ENCODE results near the gene IL20RA. TPM values are rescaled to one million over a fixed set of nuclear protein-coding genes. Genes with fewer than 3 reads are reported as not detected.

Gene IL20RA
- total and polyA plus RNA-seq, 2 of the 8 experiments (the other 6 are each of a cell fraction or from before 2014, with no cell fraction given): 1.3 to 1.7 TPM

DNA sequence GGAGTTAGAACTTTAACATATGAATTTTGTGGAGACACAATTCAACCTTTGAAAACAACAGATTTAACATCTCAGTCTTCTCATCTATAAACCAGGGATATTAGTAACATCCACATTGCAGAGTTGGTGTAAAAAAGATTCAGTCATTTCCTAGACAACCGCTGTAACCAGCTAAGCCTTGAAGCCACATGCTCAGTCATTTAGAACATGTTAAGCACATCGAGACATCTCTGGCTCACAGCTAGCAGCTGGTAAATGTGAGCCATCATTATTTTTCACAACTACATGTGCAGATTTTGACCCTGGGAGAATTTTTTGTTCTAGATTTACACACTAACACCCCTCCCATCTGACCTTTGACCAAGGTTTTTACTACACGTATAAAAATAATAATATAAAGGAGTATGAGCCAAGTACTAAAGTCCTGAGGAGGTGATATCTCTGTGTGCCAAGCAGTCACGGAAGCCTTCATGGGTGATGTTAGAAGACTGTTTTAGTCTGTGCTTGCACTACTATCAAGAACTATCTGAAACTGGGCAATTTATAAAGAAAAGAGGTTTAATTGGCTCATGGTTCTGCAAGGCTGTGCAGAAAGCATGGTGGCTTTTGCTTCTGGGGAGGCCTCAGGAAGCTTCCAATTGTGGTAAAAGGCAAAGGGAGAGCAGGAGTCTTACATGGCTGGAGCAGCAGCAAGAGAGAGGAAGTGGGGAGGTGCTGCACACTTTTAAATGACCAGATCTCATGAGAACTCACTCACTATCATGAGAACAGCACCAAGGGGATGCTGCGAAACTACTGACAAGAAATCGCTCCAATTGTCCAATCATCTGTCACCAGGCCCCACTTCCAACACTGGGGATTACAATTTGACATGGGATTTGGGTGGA, 48.7 kb upstream of the IL20RA start:
- Histone ChIP-seq H3K79me1 (ENCODE audit: low read depth, low read length) (no peaks in the 10 kb centered on the region), H3K9me3 (ENCODE audit: insufficient read depth in 2 of 2, low read depth in 1 of 2, low read length in 1 of 2) (no peaks in the 10 kb centered on the region), H3K27ac (ENCODE audit: low read depth, low read length) (no peak overlapping the region), H3K9ac (replicated peaks in 1 of 4; ENCODE audit: extremely low read depth in 1 of 4, low read depth in 3 of 4, low read length in 3 of 4) (no peak overlapping the region), H2BK15ac (ENCODE audit: low read length) (no peak overlapping the region), H2BK12ac (ENCODE audit: low read depth, low read length) (no peak overlapping the region), H3K56ac (replicated peaks; ENCODE audit: insufficient read length, low read depth, low read length) (no peak overlapping the region), H3K4me1 (replicated peaks in 1 of 4; ENCODE audit: control insufficient read depth in 3 of 4, insufficient read depth in 4 of 4, low read length in 3 of 4) (peaks cover 0 to 3% (median 0%) of the 10 kb centered on the region in 4 experiments; a peak in 3 of 7 replicates), H4K8ac (ENCODE audit: extremely low read depth, insufficient read depth, low read length) (no peak overlapping the region), H3K4me3 (ENCODE audit: extremely low read depth in 1 of 4, insufficient read depth in 2 of 4, low read depth in 3 of 4, low read length in 4 of 4) (no peak overlapping the region), H3K18ac (ENCODE audit: extremely low read depth, low read length) (no peak overlapping the region), H2BK20ac (ENCODE audit: low read length) (no peak overlapping the region), H2BK5ac (ENCODE audit: low read depth, low read length) (no peak overlapping the region), H2AK5ac (ENCODE audit: low read depth, low read length) (no peak overlapping the region), H3K4me2 (ENCODE audit: insufficient read depth in 1 of 2, low read depth in 2 of 2, low read length in 2 of 2) (no peak overlapping the region), H2BK120ac (replicated peaks; ENCODE audit: low read depth, low read length) (no peak overlapping the region), H3K14ac (ENCODE audit: insufficient read length) (no peak overlapping the region), H3K27me3 (replicated peaks in 1 of 4; ENCODE audit: control insufficient read depth in 3 of 4, extremely low read depth in 1 of 4, insufficient read depth in 3 of 4, low read length in 3 of 4) (no peaks in the 10 kb centered on the region), H4K5ac (ENCODE audit: insufficient read length, low read depth, low read length) (no peak overlapping the region), H2AFZ (ENCODE audit: low read length) (0 out of 2 replicates have a peak overlapping the region, but pooled peaks have one; percentile 3), H3K79me2 (ENCODE audit: control insufficient read depth in 1 of 2, insufficient read depth in 2 of 2, low read length in 2 of 2) (no peaks in the 10 kb centered on the region), H4K20me1 (replicated peaks in 1 of 2; ENCODE audit: control insufficient read depth in 1 of 2, insufficient read depth in 2 of 2, low read length in 2 of 2) (no peaks in the 10 kb centered on the region), H3K4ac (replicated peaks; ENCODE audit: insufficient read length, low read depth, low read length) (no peak overlapping the region), H3K23ac (ENCODE audit: insufficient read length) (no peak overlapping the region), H4K91ac (replicated peaks; ENCODE audit: insufficient read length, low read length) (no peak overlapping the region), H3K36me3 (ENCODE audit: control insufficient read depth in 2 of 4, insufficient read depth in 4 of 4, low read length in 3 of 4) (no peaks in the 10 kb centered on the region), H3K23me2 (ENCODE audit: low read depth, low read length) (no peaks in the 10 kb centered on the region)
- POLR2A ChIA-PET (ENCODE audit: partially characterized antibody): interaction anchor here (0.6 to 1.0 kb wide), 2 partner anchors 52 to 66 kb away, joined by 3 to 4 read pairs; no protein-coding TSS in a partner anchor
- FAIRE-seq (no peak), DNase-seq (ENCODE audit: low read depth in 1 of 2, low spot score in 2 of 2) (no peak)
- WGBS, 2 experiments (ENCODE audit: extremely low coverage in 1 of 2, insufficient coverage in 1 of 2, insufficient read length in 1 of 2, insufficient replicate concordance in 2 of 2, low coverage in 1 of 2, low lambda C conversion rate in 2 of 2, missing lambda C conversion rate in 1 of 2): 96% methylated on average over 6 of the region's 6 CpGs; no CpG with 5 or more reads in 1 of the 2 experiments
- CTCF ChIA-PET (ENCODE audit: partially characterized antibody): interaction anchor here (0.6 to 3.3 kb wide), 30 partner anchors 9 to 560 kb away, joined by 3 to 23 read pairs (median 4); no protein-coding TSS in a partner anchor
- TF ChIP-seq KDM1A (IDR thresholded peaks at IDR 0.05; ENCODE audit: borderline replicate concordance, low read length): no peak
- TF ChIP-seq RNF2 (IDR thresholded peaks at IDR 0.05; ENCODE audit: borderline replicate concordance, low read depth, low read length, missing control alignments, poor library complexity, severe bottlenecking): no peak
- TF ChIP-seq HDAC2 (IDR thresholded peaks at IDR 0.05; ENCODE audit: borderline replicate concordance in 1 of 2, low read depth in 2 of 2, low read length in 2 of 2): no peak
- TF ChIP-seq, protein P1, sequence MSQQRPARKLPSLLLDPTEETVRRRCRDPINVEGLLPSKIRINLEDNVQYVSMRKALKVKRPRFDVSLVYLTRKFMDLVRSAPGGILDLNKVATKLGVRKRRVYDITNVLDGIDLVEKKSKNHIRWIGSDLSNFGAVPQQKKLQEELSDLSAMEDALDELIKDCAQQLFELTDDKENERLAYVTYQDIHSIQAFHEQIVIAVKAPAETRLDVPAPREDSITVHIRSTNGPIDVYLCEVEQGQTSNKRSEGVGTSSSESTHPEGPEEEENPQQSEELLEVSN (IDR thresholded peaks at IDR 0.05): no peak
- no peak for TF ChIP-seq SP2 (IDR thresholded peaks at IDR 0.05; ENCODE audit: low read length)
- TF ChIP-seq, protein P2, sequence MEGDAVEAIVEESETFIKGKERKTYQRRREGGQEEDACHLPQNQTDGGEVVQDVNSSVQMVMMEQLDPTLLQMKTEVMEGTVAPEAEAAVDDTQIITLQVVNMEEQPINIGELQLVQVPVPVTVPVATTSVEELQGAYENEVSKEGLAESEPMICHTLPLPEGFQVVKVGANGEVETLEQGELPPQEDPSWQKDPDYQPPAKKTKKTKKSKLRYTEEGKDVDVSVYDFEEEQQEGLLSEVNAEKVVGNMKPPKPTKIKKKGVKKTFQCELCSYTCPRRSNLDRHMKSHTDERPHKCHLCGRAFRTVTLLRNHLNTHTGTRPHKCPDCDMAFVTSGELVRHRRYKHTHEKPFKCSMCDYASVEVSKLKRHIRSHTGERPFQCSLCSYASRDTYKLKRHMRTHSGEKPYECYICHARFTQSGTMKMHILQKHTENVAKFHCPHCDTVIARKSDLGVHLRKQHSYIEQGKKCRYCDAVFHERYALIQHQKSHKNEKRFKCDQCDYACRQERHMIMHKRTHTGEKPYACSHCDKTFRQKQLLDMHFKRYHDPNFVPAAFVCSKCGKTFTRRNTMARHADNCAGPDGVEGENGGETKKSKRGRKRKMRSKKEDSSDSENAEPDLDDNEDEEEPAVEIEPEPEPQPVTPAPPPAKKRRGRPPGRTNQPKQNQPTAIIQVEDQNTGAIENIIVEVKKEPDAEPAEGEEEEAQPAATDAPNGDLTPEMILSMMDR (IDR thresholded peaks at IDR 0.05; ENCODE audit: control extremely low read depth in 1 of 3, insufficient read depth in 1 of 3, low read depth in 1 of 3, low read length in 3 of 3): no peak
- no peak for TF ChIP-seq CBX8 (IDR thresholded peaks at IDR 0.05; ENCODE audit: borderline replicate concordance, low read depth, low read length)
